Fibroblast of lung (primary cell): ENCODE measurements around the gene POLR2H. TPM values are rescaled to one million over a fixed set of nuclear protein-coding genes. Genes with fewer than 3 reads are reported as not detected.

Experiments used
- DNase-seq, 2 donors: peaks; one replicate each; pipeline versions ENCODE4 v3.0.0 to v3.0.0-alpha.2; 2010; ENCODE audit warnings: low read depth in 2 of 2
- H2AFZ ChIP-seq: 2 replicates; pipeline ENCODE4 v1.5.1; 2012; ENCODE audit warnings: low read length, control low read depth, inconsistent platforms
- H3K27ac ChIP-seq: 2 replicates; pipeline ENCODE4 v1.5.1; 2011; ENCODE audit warnings: low read length, control low read depth; ENCODE audit not compliant: insufficient read depth
- H3K27me3 ChIP-seq: 2 replicates; pipeline ENCODE4 v1.5.1; 2011; ENCODE audit warnings: mild to moderate bottlenecking, low read length; ENCODE audit not compliant: control insufficient read depth, insufficient read depth
- H3K36me3 ChIP-seq: 2 replicates; pipeline ENCODE4 v1.5.1; 2011; ENCODE audit warnings: low read length; ENCODE audit not compliant: control insufficient read depth, insufficient read depth
- H3K4me1 ChIP-seq: 2 replicates; pipeline ENCODE4 v1.5.1; 2011; ENCODE audit warnings: low read length; ENCODE audit not compliant: control insufficient read depth, insufficient read depth; ENCODE audit errors: extremely low read depth
- H3K4me2 ChIP-seq: 2 replicates; pipeline ENCODE4 v1.5.1; 2011; ENCODE audit warnings: low read length, control low read depth; ENCODE audit not compliant: insufficient read depth; ENCODE audit errors: extremely low read depth
- H3K4me3 ChIP-seq, 4 experiments: fragments of 200-600 bp in 1 of 4; sonication (generic) in 1 of 4; replicated peaks in 1 of 4; 2 replicates each; pipeline ENCODE4 v1.5.1; 2011 to 2016; ENCODE audit warnings: low read length in 4 of 4, low read depth in 3 of 4, mild to moderate bottlenecking in 3 of 4, control low read depth in 2 of 4, inconsistent platforms in 1 of 4, mixed read lengths in 1 of 4; ENCODE audit not compliant: insufficient read depth in 1 of 4; ENCODE audit errors: control extremely low read depth in 1 of 4
- H3K79me2 ChIP-seq: 2 replicates; pipeline ENCODE4 v1.5.1; 2012; ENCODE audit warnings: mild to moderate bottlenecking, low read length, inconsistent platforms; ENCODE audit not compliant: control insufficient read depth, insufficient read depth
- H3K9ac ChIP-seq: 2 replicates; pipeline ENCODE4 v1.5.1; 2011; ENCODE audit warnings: mild to moderate bottlenecking, low read length, control low read depth; ENCODE audit not compliant: insufficient read depth
- H3K9me3 ChIP-seq: 2 replicates; pipeline ENCODE4 v1.5.1; 2012; ENCODE audit warnings: low read depth, low read length; ENCODE audit not compliant: control insufficient read depth, insufficient read depth
- H4K20me1 ChIP-seq: 2 replicates; pipeline ENCODE4 v1.5.1; 2011; ENCODE audit warnings: low read length; ENCODE audit not compliant: control insufficient read depth, insufficient read depth; ENCODE audit errors: extremely low read depth
- EZH2 ChIP-seq: IDR thresholded peaks from 2 replicates; pipeline ENCODE4 v1.5.1; 2012; ENCODE audit warnings: low read length, control low read depth, mild to moderate bottlenecking; ENCODE audit errors: missing control alignments
- polyA plus RNA-seq, 2 donors: library from polyadenylated mRNA; depleted of rRNA in 1 of 2; stranded (reverse) in 1 of 2; unstranded in 1 of 2; fragments of >200 nt; gene quantifications; 2 replicates each; pipeline ENCODE4 v1.2.1, GENCODE V29; 2011 to 2012; ENCODE audit warnings: missing spikeins in 1 of 2
- total RNA-seq: library from RNA; depleted of rRNA; stranded (reverse); fragments of >200 nt; gene quantifications from 2 replicates; pipeline ENCODE4 v1.2.1, GENCODE V29; 2014
- TF ChIP-seq, protein P1 (sequence below), 2 donors: IDR thresholded peaks in 1 of 2; conservative IDR thresholded peaks in 1 of 2; 1 replicate in 1 of 2; 2 replicates in 1 of 2; pipeline ENCODE4 v1.5.1; 2011 to 2012; ENCODE audit warnings: low read length in 2 of 2, control low read depth in 1 of 2, inconsistent platforms in 1 of 2, low read depth in 1 of 2, mild to moderate bottlenecking in 1 of 2

POLR2H gene
- total and polyA plus RNA-seq, 2 donors (not counting 1 experiment from before 2014, with no cell fraction given): 62.4 to 100 TPM

DNA sequence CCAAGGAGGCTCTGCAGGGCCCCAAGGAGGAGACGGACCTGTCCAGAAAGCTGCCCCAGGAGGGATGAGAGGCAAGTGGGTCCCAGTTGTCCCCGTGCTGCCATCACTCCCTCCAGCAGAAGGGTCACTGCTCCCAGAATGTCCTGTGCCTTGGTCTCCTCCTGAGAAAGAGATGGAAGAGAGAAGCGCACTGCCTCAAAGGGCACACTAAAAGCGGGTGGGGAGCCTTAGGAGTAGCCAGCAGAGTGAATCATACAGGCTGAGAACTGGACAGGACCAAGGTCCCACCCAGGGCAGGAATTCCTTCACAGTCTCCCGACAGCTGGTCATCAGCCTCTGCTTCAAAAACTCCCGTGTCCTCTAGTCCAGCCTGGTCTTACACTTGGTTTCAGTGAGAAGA is 11.9 kb downstream of the POLR2H start:
- Histone ChIP-seq H3K4me2 (no peak overlapping the region), H2AFZ (no peak overlapping the region), H3K9ac (no peak overlapping the region), H3K9me3 (no peaks in the 10 kb centered on the region), H4K20me1 (no peaks in the 10 kb centered on the region), H3K4me1 (peaks cover 3% of the 10 kb centered on the region), H3K27ac (no peak overlapping the region), H3K4me3 (no peak overlapping the region), H3K79me2 (no peaks in the 10 kb centered on the region), H3K27me3 (peaks cover 12% of the 10 kb centered on the region), H3K36me3 (no peaks in the 10 kb centered on the region)
- TF ChIP-seq EZH2: no peak
- TF ChIP-seq, protein P1, sequence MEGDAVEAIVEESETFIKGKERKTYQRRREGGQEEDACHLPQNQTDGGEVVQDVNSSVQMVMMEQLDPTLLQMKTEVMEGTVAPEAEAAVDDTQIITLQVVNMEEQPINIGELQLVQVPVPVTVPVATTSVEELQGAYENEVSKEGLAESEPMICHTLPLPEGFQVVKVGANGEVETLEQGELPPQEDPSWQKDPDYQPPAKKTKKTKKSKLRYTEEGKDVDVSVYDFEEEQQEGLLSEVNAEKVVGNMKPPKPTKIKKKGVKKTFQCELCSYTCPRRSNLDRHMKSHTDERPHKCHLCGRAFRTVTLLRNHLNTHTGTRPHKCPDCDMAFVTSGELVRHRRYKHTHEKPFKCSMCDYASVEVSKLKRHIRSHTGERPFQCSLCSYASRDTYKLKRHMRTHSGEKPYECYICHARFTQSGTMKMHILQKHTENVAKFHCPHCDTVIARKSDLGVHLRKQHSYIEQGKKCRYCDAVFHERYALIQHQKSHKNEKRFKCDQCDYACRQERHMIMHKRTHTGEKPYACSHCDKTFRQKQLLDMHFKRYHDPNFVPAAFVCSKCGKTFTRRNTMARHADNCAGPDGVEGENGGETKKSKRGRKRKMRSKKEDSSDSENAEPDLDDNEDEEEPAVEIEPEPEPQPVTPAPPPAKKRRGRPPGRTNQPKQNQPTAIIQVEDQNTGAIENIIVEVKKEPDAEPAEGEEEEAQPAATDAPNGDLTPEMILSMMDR (conservative IDR thresholded peaks at IDR 0.05 in 1 of 2, IDR thresholded peaks at IDR 0.05 in 1 of 2; ENCODE audit: low read depth in 1 of 2, low read length in 2 of 2): no peak
- peak; percentile 46 to 47 for DNase-seq

DNA sequence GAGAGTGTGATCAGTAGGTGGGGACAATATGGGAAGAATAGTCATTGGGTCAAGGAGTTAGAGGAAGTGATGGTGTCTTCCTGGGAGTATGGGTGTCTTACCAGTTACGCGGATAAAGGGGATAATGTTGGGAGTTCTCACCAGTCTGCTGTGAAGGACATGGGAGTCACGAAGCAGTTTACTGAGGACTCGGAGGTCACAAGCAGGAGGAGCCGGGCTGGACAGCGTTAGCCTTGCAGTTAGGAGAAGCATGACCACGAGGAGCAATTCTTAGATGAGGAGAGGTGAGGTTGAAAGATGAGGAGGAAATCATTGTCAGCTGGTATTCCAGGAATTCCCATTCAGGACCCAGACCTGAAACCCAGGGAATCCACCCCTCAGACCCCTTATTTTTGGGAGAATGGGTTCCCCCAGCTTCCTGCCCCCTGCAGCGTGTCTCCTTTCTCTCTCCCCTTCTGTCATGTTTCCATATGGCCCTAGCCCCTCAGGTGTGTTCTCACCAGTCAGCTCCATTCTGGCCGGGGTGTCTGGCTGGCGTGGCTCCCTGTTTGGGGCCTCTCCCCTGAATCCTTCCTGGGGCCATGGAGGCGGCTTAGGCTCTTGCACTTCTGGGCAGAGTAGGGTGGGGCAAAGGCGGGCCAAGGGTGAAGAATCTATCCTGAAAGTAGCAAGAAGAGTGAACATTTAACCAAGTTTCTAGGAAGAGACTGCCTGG is 14.4 kb downstream of the POLR2H start:
- TF ChIP-seq, protein P1 (conservative IDR thresholded peaks at IDR 0.05 in 1 of 2, IDR thresholded peaks at IDR 0.05 in 1 of 2; ENCODE audit: low read depth in 1 of 2, low read length in 2 of 2): no peak
- no peak for TF ChIP-seq EZH2
- Histone ChIP-seq H3K4me2 (no peak overlapping the region), H3K4me3 (no peak overlapping the region), H3K36me3 (no peaks in the 10 kb centered on the region), H3K9me3 (no peaks in the 10 kb centered on the region), H3K27me3 (peaks cover 26% of the 10 kb centered on the region), H3K4me1 (no peaks in the 10 kb centered on the region), H3K9ac (no peak overlapping the region), H3K79me2 (no peaks in the 10 kb centered on the region), H3K27ac (no peak overlapping the region), H2AFZ (no peak overlapping the region), H4K20me1 (no peaks in the 10 kb centered on the region)
- no peak for DNase-seq

DNA sequence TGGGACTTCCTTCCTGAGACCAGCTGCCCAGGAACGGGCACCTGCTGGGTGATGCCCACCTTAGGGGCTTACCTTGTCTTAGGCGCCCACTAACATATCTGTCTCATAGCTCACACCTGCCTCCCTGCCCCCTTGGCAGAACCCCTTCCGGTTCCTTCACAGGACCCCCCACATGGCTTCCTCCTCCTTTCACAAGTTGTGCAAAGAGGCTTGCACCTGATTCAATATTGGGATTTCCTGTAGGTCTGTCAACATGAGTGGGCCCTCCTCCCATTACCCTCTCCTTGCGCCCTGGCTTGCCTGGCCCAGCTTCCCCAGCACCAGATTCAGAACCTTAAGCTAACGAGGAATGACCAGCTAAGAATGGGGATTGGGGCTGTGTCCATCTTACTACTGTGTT is 15.9 kb downstream of the POLR2H start:
- DNase-seq: no peak
- Histone ChIP-seq H3K79me2 (no peaks in the 10 kb centered on the region), H4K20me1 (no peaks in the 10 kb centered on the region), H2AFZ (no peak overlapping the region), H3K36me3 (no peaks in the 10 kb centered on the region), H3K4me2 (no peak overlapping the region), H3K9ac (no peak overlapping the region), H3K4me1 (no peaks in the 10 kb centered on the region), H3K9me3 (no peaks in the 10 kb centered on the region), H3K4me3 (no peak overlapping the region), H3K27ac (no peak overlapping the region), H3K27me3 (peaks cover 37% of the 10 kb centered on the region)
- TF ChIP-seq EZH2: no peak
- TF ChIP-seq, protein P1 (conservative IDR thresholded peaks at IDR 0.05 in 1 of 2, IDR thresholded peaks at IDR 0.05 in 1 of 2; ENCODE audit: low read depth in 1 of 2, low read length in 2 of 2): no peak
